Lower lobe of right lung (tissue), 2 donors: ENCODE measurements around the gene KDSR. TPM values are rescaled to one million over a fixed set of nuclear protein-coding genes. Genes with fewer than 3 reads are reported as not detected.

Experiments used
- ATAC-seq, 2 donors: fragments of 200-7000 bp; cut with Tn5 transposase; one replicate each; pipeline ENCODE4 v1.9.1; 2020 to 2022; ENCODE audit warnings: mild to moderate bottlenecking in 2 of 2, moderate library complexity in 2 of 2
- DNase-seq: peaks from one replicate; pipeline ENCODE4 v3.0.0-alpha.2; 2020
- H3K27ac ChIP-seq: fragments of 200-600 bp; one replicate; pipeline ENCODE4 v1.8.0; 2022
- H3K27me3 ChIP-seq: fragments of 200-600 bp; one replicate; pipeline ENCODE4 v1.8.0; 2022; ENCODE audit warnings: low read depth
- H3K36me3 ChIP-seq: fragments of 200-600 bp; one replicate; pipeline ENCODE4 v1.8.0; 2022; ENCODE audit warnings: mild to moderate bottlenecking
- H3K4me1 ChIP-seq: fragments of 200-600 bp; one replicate; pipeline ENCODE4 v1.8.0; 2022
- H3K4me3 ChIP-seq: fragments of 200-600 bp; one replicate; pipeline ENCODE4 v1.8.0; 2022; ENCODE audit warnings: mild to moderate bottlenecking
- H3K9me3 ChIP-seq: fragments of 200-600 bp; one replicate; pipeline ENCODE4 v1.8.0; 2022
- intact Hi-C: fragments of 100-400 bp; cut with DNase I; formaldehyde crosslinking; loops from one replicate; pipeline ENCODE4 v1.11.0; 2022
- total RNA-seq: library from RNA; stranded (reverse); fragmentation: NEBNext Ultra II Directional; extraction: Animal tissue kit (Norgen Biotek cat#: 25700); gene quantifications from one replicate; pipeline ENCODE4 v1.2.1, GENCODE V29; 2021
- TF ChIP-seq, protein P1 (sequence below): fragments of 200-600 bp; IDR thresholded peaks from one replicate; pipeline ENCODE4 v1.8.0; 2022; ENCODE audit warnings: antibody characterized with exemption, mild to moderate bottlenecking
- donor health status: DM: no; HTN: yes; CAD: no; lungs with severe emphysema.

KDSR gene
- total RNA-seq, 1 donor from 2014 or later = 68.5 TPM

- Histone ChIP-seq H3K4me1 (no peaks in the 10 kb centered on the region), H3K36me3 (peaks cover 91% of the 10 kb centered on the region), H3K4me3 (no peak overlapping the region), H3K27ac (no peak overlapping the region), H3K27me3 (no peaks in the 10 kb centered on the region), H3K9me3 (no peaks in the 10 kb centered on the region)
- DNase-seq (no peak), ATAC-seq (peak in 1 of 2 donors; percentile 39)
- intact Hi-C loops = no loop called here
- TF ChIP-seq, protein P1, sequence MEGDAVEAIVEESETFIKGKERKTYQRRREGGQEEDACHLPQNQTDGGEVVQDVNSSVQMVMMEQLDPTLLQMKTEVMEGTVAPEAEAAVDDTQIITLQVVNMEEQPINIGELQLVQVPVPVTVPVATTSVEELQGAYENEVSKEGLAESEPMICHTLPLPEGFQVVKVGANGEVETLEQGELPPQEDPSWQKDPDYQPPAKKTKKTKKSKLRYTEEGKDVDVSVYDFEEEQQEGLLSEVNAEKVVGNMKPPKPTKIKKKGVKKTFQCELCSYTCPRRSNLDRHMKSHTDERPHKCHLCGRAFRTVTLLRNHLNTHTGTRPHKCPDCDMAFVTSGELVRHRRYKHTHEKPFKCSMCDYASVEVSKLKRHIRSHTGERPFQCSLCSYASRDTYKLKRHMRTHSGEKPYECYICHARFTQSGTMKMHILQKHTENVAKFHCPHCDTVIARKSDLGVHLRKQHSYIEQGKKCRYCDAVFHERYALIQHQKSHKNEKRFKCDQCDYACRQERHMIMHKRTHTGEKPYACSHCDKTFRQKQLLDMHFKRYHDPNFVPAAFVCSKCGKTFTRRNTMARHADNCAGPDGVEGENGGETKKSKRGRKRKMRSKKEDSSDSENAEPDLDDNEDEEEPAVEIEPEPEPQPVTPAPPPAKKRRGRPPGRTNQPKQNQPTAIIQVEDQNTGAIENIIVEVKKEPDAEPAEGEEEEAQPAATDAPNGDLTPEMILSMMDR = no peak
These were observed 39.0 kb upstream of the KDSR start for GRCh38 chr18:63405986-63406385.

GRCh38 chr18:63402246-63403162 is 35.5 kb upstream of the KDSR start:
- ATAC-seq = no peak
- H3K27me3 ChIP-seq = no peaks in the 10 kb centered on the region
- no peak overlapping the region for H3K4me3 ChIP-seq
- H3K9me3 ChIP-seq = no peaks in the 10 kb centered on the region
- H3K36me3 ChIP-seq = peaks cover 91% of the 10 kb centered on the region
- DNase-seq = no peak
- H3K4me1 ChIP-seq = no peaks in the 10 kb centered on the region
- TF ChIP-seq, protein P1 = no peak
- intact Hi-C loops = no loop called here
- no peak overlapping the region for H3K27ac ChIP-seq

- Histone ChIP-seq H3K27me3 (no peaks in the 10 kb centered on the region), H3K36me3 (peaks cover 100% of the 10 kb centered on the region), H3K9me3 (no peaks in the 10 kb centered on the region), H3K4me3 (no peak overlapping the region), H3K4me1 (no peaks in the 10 kb centered on the region), H3K27ac (no peak overlapping the region)
- TF ChIP-seq, protein P1 = no peak
- DNase-seq (no peak), ATAC-seq (no peak)
- intact Hi-C loops = no loop called here
These were observed 32.3 kb upstream of the KDSR start for GRCh38 chr18:63399300-63399699.

DNA sequence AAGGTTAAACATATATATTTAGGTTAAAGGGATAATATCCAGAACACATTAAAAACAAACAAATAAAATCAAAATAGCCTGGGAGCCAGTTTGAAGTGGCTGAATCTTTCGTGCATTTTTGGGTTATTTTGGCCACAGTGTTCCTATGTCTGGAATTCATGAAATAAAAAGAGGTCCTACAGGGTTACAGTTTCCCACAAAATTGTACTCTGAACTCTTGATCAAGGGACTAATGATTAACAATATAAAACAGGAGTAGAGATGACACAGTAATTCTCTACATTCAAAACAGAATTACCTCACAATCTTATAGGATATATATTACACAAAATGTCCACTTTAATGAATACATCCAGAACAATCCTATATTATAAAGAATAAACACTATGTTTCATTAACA is 30.3 kb upstream of the KDSR start:
- Histone ChIP-seq H3K27ac (no peak overlapping the region), H3K9me3 (no peaks in the 10 kb centered on the region), H3K4me1 (no peaks in the 10 kb centered on the region), H3K27me3 (no peaks in the 10 kb centered on the region), H3K36me3 (peaks cover 100% of the 10 kb centered on the region), H3K4me3 (no peak overlapping the region)
- ATAC-seq (no peak), DNase-seq (no peak)
- intact Hi-C loops = no loop called here
- TF ChIP-seq, protein P1 = no peak

- no peak for ATAC-seq
- H3K27me3 ChIP-seq = no peaks in the 10 kb centered on the region
- no peak overlapping the region for H3K4me3 ChIP-seq
- H3K27ac ChIP-seq = no peak overlapping the region
- no peak for DNase-seq
- TF ChIP-seq, protein P1 = no peak
- peaks cover 100% of the 10 kb centered on the region for H3K36me3 ChIP-seq
- H3K9me3 ChIP-seq = no peaks in the 10 kb centered on the region
- intact Hi-C loops = no loop called here
- H3K4me1 ChIP-seq = no peaks in the 10 kb centered on the region
These were observed 28.5 kb upstream of the KDSR start for GRCh38 chr18:63395503-63395902.
